K562 (cell line): ENCODE measurements around the gene SPNS1. TPM values are rescaled to one million over a fixed set of nuclear protein-coding genes. Genes with fewer than 3 reads are reported as not detected.

Source experiments
- ARNT ChIP-seq, 2 experiments: fragments of 450-650 bp; IDR thresholded peaks; 2 replicates each; pipeline ENCODE4 v1.6.1; 2016; ENCODE audit warnings: mild to moderate bottlenecking in 1 of 2
- ASH1L ChIP-seq: fragments of 450-650 bp; IDR thresholded peaks from 2 replicates; pipeline ENCODE4 v1.6.1; 2018; ENCODE audit warnings: borderline replicate concordance, mild to moderate bottlenecking, low read depth; ENCODE audit not compliant: partially characterized antibody
- HES1 ChIP-seq: fragments of 450-650 bp; IDR thresholded peaks from 2 replicates; pipeline ENCODE4 v1.6.1; 2016; ENCODE audit warnings: low read depth, mild to moderate bottlenecking, moderate library complexity
- KLF13 ChIP-seq: fragments of 450-650 bp; IDR thresholded peaks from 2 replicates; pipeline ENCODE4 v1.6.1; 2016; ENCODE audit warnings: missing genetic modification characterization, low read depth, mild to moderate bottlenecking, missing compliant biosample characterization, moderate library complexity, borderline replicate concordance
- KLF6 ChIP-seq: fragments of 250-450 bp; sonication (Bioruptor Pico); IDR thresholded peaks from 2 replicates; pipeline ENCODE4 v1.4.0; 2020; ENCODE audit warnings: mild to moderate bottlenecking, moderate library complexity, borderline replicate concordance
- LEF1 ChIP-seq: fragments of 450-650 bp; IDR thresholded peaks from 2 replicates; pipeline ENCODE4 v1.6.1; 2016; ENCODE audit warnings: mild to moderate bottlenecking
- MTA2 ChIP-seq: fragments of 450-650 bp; IDR thresholded peaks from 2 replicates; pipeline ENCODE4 v1.6.1; 2016; ENCODE audit warnings: low read depth
- NFRKB ChIP-seq: fragments of 450-650 bp; IDR thresholded peaks from 2 replicates; pipeline ENCODE4 v1.6.1; 2016; ENCODE audit warnings: low read depth
- NR4A1 ChIP-seq, 2 experiments: fragments of 250-450 bp in 1 of 2; fragments of 450-650 bp in 1 of 2; sonication (Bioruptor Pico) in 1 of 2; IDR thresholded peaks; 2 replicates each; pipeline versions ENCODE4 v1.4.0 to v1.6.1; 2016 to 2020; ENCODE audit warnings: mild to moderate bottlenecking in 2 of 2, missing compliant biosample characterization in 1 of 2, missing genetic modification characterization in 1 of 2, moderate library complexity in 1 of 2
- NUFIP1 ChIP-seq: fragments of 450-650 bp; IDR thresholded peaks from 2 replicates; pipeline ENCODE4 v1.6.1; 2018; ENCODE audit not compliant: partially characterized antibody
- PKNOX1 ChIP-seq: fragments of 450-650 bp; IDR thresholded peaks from 2 replicates; pipeline ENCODE4 v1.6.1; 2016
- SMAD1 ChIP-seq: fragments of 150-350 bp; IDR thresholded peaks from 2 replicates; pipeline ENCODE4 v1.6.1; 2014; ENCODE audit warnings: low read length, low read depth; ENCODE audit not compliant: partially characterized antibody
- SOX6 ChIP-seq: fragments of 450-650 bp; IDR thresholded peaks from 2 replicates; pipeline ENCODE4 v1.6.1; 2014; ENCODE audit warnings: mild to moderate bottlenecking
- SP1 ChIP-seq: sonication (generic); formaldehyde crosslinking; IDR thresholded peaks from 2 replicates; pipeline ENCODE4 v1.8.1; 2022; ENCODE audit warnings: mild to moderate bottlenecking, missing genetic modification reagents
- YBX1 ChIP-seq: fragments of 450-650 bp; IDR thresholded peaks from 2 replicates; pipeline ENCODE4 v1.7.1; 2016; ENCODE audit warnings: mild to moderate bottlenecking
- ZNF121 ChIP-seq: sonication (generic); formaldehyde crosslinking; conservative IDR thresholded peaks from 2 replicates; pipeline ENCODE4 v1.8.0; 2022; ENCODE audit warnings: missing genetic modification reagents
- ZNF217 ChIP-seq: sonication (generic); formaldehyde crosslinking; IDR thresholded peaks from 2 replicates; pipeline ENCODE4 v1.8.0; 2022; ENCODE audit warnings: mild to moderate bottlenecking, missing genetic modification reagents
- ZNF277 ChIP-seq: fragments of 250-450 bp; sonication (Bioruptor Pico); IDR thresholded peaks from 2 replicates; pipeline ENCODE4 v1.8.0; 2022; ENCODE audit warnings: inconsistent platforms, mild to moderate bottlenecking, moderate library complexity, borderline replicate concordance
- ZNF717 ChIP-seq: fragments of 250-450 bp; sonication (Bioruptor Pico); IDR thresholded peaks from 2 replicates; pipeline ENCODE4 v1.5.0; 2021
- ZNF75A ChIP-seq: fragments of 450-650 bp; formaldehyde crosslinking; IDR thresholded peaks from 2 replicates; pipeline ENCODE4 v1.4.0; 2020; ENCODE audit warnings: mild to moderate bottlenecking
- polyA plus RNA-seq, 8 experiments: library from polyadenylated mRNA; depleted of rRNA in 4 of 8; stranded (reverse) in 5 of 8; unstranded in 3 of 8; fragments of >200 nt; fragmentation: Nextera tagmentation in 2 of 8; fragmentation: Illumina TruSeq in 1 of 8; extraction: Ambion mirVana in 2 of 8; extraction: Trizol in 1 of 8; gene quantifications; 2 replicates each; pipeline versions ENCODE4 v1.2.1 to v1.2.3, GENCODE V29; 2011 to 2014; ENCODE audit warnings: inconsistent platforms in 1 of 8, missing spikeins in 1 of 8
- total RNA-seq, 7 experiments: library from RNA; depleted of rRNA in 6 of 7; stranded (reverse); fragments of >200 nt in 6 of 7; fragmentation: Illumina TruSeq in 2 of 7; extraction: Trizol in 2 of 7; gene quantifications; 2 replicates each; pipeline versions ENCODE4 v1.2.1 to v1.2.3, GENCODE V29; 2011 to 2021; ENCODE audit warnings: low replicate concordance in 1 of 7
- TF ChIP-seq, protein P1 (sequence below): sonication (generic); formaldehyde crosslinking; IDR thresholded peaks from 2 replicates; pipeline ENCODE4 v1.8.1; 2023; ENCODE audit warnings: mild to moderate bottlenecking, missing genetic modification reagents
- TF ChIP-seq, protein P2 (sequence below): fragments of 250-450 bp; sonication (Bioruptor Pico); IDR thresholded peaks from 2 replicates; pipeline ENCODE4 v1.4.0; 2020; ENCODE audit warnings: mild to moderate bottlenecking, moderate library complexity

The SPNS1 gene
- total and polyA plus RNA-seq, 9 of the 15 experiments (the other 6 are each of a cell fraction or from before 2014, with no cell fraction given), result 0.58 to 64.9 (median 13.7) TPM

- TF ChIP-seq NR4A1 (CRISPR knock-in tag; IDR thresholded peaks at IDR 0.05) (no peak; the same call in none of the 2 replicates), NR4A1 (tag; IDR thresholded peaks at IDR 0.05) (peak; percentile 95), ZNF217 (CRISPR knock-in tag) (no peak), NFRKB (peak; percentile 97), SP1 (CRISPR knock-in tag) (peak; percentile 46), ZNF277 (CRISPR knock-in tag) (no peak), MTA2 (peak; percentile 89), HES1 (peak; percentile 33; the same call in 1 of the 2 replicates), ARNT (IDR thresholded peaks at IDR 0.05) (peak; percentile 78 to 85; a peak in 3 of 4 replicates), ASH1L (peak; percentile 15), PKNOX1 (peak; percentile 50; the same call in 1 of the 2 replicates), ZNF75A (CRISPR knock-in tag) (no peak), SMAD1 (no peak), NUFIP1 (peak; percentile 3), YBX1 (no peak), KLF6 (CRISPR knock-in tag) (peak; percentile 8; the same call in 1 of the 2 replicates), ZNF717 (no peak), SOX6 (peak; percentile 63), KLF13 (tag) (no peak), ZNF121 (CRISPR knock-in tag) (no peak), LEF1 (peak; percentile 95)
- TF ChIP-seq, protein P1, sequence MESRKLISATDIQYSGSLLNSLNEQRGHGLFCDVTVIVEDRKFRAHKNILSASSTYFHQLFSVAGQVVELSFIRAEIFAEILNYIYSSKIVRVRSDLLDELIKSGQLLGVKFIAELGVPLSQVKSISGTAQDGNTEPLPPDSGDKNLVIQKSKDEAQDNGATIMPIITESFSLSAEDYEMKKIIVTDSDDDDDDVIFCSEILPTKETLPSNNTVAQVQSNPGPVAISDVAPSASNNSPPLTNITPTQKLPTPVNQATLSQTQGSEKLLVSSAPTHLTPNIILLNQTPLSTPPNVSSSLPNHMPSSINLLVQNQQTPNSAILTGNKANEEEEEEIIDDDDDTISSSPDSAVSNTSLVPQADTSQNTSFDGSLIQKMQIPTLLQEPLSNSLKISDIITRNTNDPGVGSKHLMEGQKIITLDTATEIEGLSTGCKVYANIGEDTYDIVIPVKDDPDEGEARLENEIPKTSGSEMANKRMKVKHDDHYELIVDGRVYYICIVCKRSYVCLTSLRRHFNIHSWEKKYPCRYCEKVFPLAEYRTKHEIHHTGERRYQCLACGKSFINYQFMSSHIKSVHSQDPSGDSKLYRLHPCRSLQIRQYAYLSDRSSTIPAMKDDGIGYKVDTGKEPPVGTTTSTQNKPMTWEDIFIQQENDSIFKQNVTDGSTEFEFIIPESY (CRISPR knock-in tag), result no peak; the same call in 1 of the 2 replicates
- TF ChIP-seq, protein P2, sequence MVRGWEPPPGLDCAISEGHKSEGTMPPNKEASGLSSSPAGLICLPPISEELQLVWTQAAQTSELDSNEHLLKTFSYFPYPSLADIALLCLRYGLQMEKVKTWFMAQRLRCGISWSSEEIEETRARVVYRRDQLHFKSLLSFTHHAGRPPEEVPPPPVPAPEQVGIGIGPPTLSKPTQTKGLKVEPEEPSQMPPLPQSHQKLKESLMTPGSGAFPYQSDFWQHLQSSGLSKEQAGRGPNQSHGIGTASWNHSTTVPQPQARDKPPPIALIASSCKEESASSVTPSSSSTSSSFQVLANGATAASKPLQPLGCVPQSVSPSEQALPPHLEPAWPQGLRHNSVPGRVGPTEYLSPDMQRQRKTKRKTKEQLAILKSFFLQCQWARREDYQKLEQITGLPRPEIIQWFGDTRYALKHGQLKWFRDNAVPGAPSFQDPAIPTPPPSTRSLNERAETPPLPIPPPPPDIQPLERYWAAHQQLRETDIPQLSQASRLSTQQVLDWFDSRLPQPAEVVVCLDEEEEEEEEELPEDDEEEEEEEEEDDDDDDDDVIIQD (CRISPR knock-in tag), result peak; percentile 87; the same call in 1 of the 2 replicates
Observed at GRCh38 chr16:29009050-29009837, 34.7 kb downstream of the SPNS1 start (continued).
